ENCODE results near the gene PPP1R10.

PPP1R10 gene

GRCh38 chr6:30556066-30556905 lies 60.8 kb downstream of the PPP1R10 start, which contains the start of gene GNL1:
TSS of gene GNL1 (minus strand) at chr6:30556489. CDS start at chr6:30556203, 286 bp downstream.
- peak; percentile 93 for DNase-seq (ENCODE audit: low read depth)
- H3K4me3 ChIP-seq (ENCODE audit: low read depth, low read length), result peak within 1 kb of the TSS; percentile 97
- TF ChIP-seq MAX (IDR thresholded peaks at IDR 0.05; ENCODE audit: low read depth, low read length) (no peak; the same call in none of the 2 replicates), POLR2A (IDR thresholded peaks at IDR 0.05; ENCODE audit: extremely low read depth, insufficient read length) (peak; percentile 52), MYC (IDR thresholded peaks at IDR 0.05; ENCODE audit: low read depth, low read length) (peak; percentile 4; the same call in 1 of the 2 replicates)
- TF ChIP-seq, protein P1, sequence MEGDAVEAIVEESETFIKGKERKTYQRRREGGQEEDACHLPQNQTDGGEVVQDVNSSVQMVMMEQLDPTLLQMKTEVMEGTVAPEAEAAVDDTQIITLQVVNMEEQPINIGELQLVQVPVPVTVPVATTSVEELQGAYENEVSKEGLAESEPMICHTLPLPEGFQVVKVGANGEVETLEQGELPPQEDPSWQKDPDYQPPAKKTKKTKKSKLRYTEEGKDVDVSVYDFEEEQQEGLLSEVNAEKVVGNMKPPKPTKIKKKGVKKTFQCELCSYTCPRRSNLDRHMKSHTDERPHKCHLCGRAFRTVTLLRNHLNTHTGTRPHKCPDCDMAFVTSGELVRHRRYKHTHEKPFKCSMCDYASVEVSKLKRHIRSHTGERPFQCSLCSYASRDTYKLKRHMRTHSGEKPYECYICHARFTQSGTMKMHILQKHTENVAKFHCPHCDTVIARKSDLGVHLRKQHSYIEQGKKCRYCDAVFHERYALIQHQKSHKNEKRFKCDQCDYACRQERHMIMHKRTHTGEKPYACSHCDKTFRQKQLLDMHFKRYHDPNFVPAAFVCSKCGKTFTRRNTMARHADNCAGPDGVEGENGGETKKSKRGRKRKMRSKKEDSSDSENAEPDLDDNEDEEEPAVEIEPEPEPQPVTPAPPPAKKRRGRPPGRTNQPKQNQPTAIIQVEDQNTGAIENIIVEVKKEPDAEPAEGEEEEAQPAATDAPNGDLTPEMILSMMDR (IDR thresholded peaks at IDR 0.05; ENCODE audit: low read depth, low read length), result no peak

DNA sequence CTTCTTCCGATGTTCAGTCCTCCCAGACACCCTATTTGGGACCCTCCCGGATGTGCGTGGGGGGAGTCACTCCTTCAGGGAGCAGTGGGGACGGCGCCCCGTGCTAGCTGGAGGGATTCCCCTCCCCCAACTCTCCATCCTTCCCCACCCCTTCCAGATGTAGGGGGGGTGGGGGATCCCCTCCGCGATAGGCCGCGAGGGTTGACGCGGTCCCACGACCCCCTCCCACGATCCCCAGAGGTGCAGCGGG lies 61.3 kb downstream of the PPP1R10 start:
- DNase-seq (ENCODE audit: low read depth), result no peak

DNA sequence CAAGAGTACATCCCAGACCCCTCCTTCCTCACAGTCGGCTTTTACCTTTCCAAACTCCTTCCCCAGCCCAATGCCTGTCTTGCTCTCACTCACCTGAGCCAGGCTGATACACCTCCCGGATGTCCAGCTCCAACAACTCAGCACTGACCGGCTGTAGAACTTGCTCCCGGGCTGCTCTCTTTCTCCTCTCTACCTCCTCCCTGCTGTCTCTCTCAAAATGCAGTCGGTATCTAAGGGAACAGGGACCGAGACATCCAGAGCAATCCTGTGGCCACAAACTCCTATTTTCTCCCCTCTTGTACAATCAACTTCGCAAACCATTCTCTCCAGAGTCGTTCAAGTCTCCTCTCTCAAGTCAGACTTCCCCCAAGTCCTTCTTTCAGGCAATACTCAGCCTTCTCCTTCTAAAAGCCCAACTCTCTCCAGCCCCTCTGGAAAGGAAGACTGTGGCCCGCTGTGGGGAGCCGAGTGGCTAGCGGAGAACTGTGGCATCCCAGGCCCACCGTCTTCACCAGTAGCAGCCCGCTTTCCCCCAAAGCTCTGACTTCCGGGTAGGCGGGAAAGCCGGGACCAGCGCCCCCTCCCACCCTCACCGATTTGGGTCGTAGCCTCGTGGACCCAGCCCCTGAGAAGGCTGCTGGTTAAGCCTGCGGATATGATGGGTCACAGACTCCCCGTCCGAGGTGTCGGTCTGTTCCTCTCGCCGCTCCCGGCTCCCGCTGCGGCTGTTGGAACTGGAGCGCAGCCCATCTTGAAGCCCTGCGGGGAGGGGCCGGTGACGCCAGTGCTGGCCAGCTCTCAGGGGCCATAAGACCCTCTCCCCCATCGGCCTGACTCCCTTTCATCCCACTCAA lies 61.9 kb downstream of the PPP1R10 start:
- H3K4me3 ChIP-seq (ENCODE audit: low read depth, low read length), result peak overlapping the region; percentile 97
- peak; percentile 64 for DNase-seq (ENCODE audit: low read depth)
- TF ChIP-seq, protein P1 (IDR thresholded peaks at IDR 0.05; ENCODE audit: low read depth, low read length), result no peak
- TF ChIP-seq MYC (IDR thresholded peaks at IDR 0.05; ENCODE audit: low read depth, low read length) (no peak), POLR2A (IDR thresholded peaks at IDR 0.05; ENCODE audit: extremely low read depth, insufficient read length) (no peak), MAX (IDR thresholded peaks at IDR 0.05; ENCODE audit: low read depth, low read length) (no peak)

More for the DNA sequence above, 61.3 kb downstream of the PPP1R10 start:
- TF ChIP-seq, protein P1 (IDR thresholded peaks at IDR 0.05; ENCODE audit: low read depth, low read length), result no peak
- TF ChIP-seq MAX (IDR thresholded peaks at IDR 0.05; ENCODE audit: low read depth, low read length) (peak; percentile 22; the same call in 1 of the 2 replicates), POLR2A (IDR thresholded peaks at IDR 0.05; ENCODE audit: extremely low read depth, insufficient read length) (no peak), MYC (IDR thresholded peaks at IDR 0.05; ENCODE audit: low read depth, low read length) (no peak)
- H3K4me3 ChIP-seq (ENCODE audit: low read depth, low read length), result peak overlapping the region; percentile 97

DNA sequence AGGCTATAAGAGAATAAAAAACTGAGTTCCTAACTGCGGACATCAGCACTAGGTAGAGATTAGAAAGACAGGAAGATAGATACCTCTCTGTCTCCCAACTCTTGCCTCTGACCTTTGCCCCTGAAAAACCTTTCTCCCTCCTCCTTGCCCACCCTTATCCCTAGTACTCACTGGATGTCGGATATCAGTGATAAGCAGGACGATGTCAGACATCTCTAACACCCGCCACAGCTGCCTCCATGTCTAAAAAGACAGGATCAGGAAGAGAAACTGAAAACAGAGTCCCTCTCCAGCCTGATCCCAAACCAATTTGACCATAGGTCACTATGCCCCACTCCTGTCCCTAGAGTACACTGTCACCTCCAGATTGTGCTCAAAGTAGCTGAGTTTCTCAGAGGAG lies 62.6 kb downstream of the PPP1R10 start:
- TF ChIP-seq, protein P1 (IDR thresholded peaks at IDR 0.05; ENCODE audit: low read depth, low read length), result no peak
- TF ChIP-seq MYC (IDR thresholded peaks at IDR 0.05; ENCODE audit: low read depth, low read length), result no peak
- TF ChIP-seq POLR2A (IDR thresholded peaks at IDR 0.05; ENCODE audit: extremely low read depth, insufficient read length), result no peak
- TF ChIP-seq MAX (IDR thresholded peaks at IDR 0.05; ENCODE audit: low read depth, low read length), result no peak
- H3K4me3 ChIP-seq (ENCODE audit: low read depth, low read length), result no peak overlapping the region
- no peak for DNase-seq (ENCODE audit: low read depth)
